Loucy (cell line): ENCODE measurements around the gene ALKAL2.

ENCODE experiments used
- H2AFZ ChIP-seq: fragments of 200-600 bp; sonication (generic); 2 replicates; pipeline ENCODE4 v1.6.0; 2016; ENCODE audit warnings: antibody characterized with exemption, mild to moderate bottlenecking, low read length, moderate library complexity
- H3F3A ChIP-seq: fragments of 200-600 bp; 2 replicates; pipeline ENCODE4 v1.6.0; 2016; ENCODE audit warnings: antibody characterized with exemption, low read depth, mild to moderate bottlenecking
- H3K27me3 ChIP-seq: fragments of 200-600 bp; sonication (generic); 2 replicates; pipeline ENCODE4 v1.6.1; 2014; ENCODE audit warnings: low read length, mild to moderate bottlenecking; ENCODE audit not compliant: insufficient read depth, poor library complexity, severe bottlenecking
- H3K36me3 ChIP-seq: fragments of 200-600 bp; sonication (generic); 2 replicates; pipeline ENCODE4 v1.6.1; 2016; ENCODE audit warnings: low read length; ENCODE audit not compliant: insufficient read depth
- H3K4me1 ChIP-seq: fragments of 200-600 bp; sonication (generic); 2 replicates; pipeline ENCODE4 v1.5.1; 2014; ENCODE audit warnings: low read length, mild to moderate bottlenecking; ENCODE audit not compliant: insufficient read depth, poor library complexity, severe bottlenecking
- H3K4me2 ChIP-seq: fragments of 200-600 bp; sonication (generic); 2 replicates; pipeline ENCODE4 v1.6.0; 2014; ENCODE audit warnings: antibody characterized with exemption, low read length, low read depth, mild to moderate bottlenecking; ENCODE audit not compliant: poor library complexity, severe bottlenecking
- H3K4me3 ChIP-seq: fragments of 200-600 bp; sonication (generic); 2 replicates; pipeline ENCODE4 v1.5.1; 2014; ENCODE audit warnings: low read length, mild to moderate bottlenecking, mixed read lengths; ENCODE audit not compliant: poor library complexity, severe bottlenecking
- H3K79me2 ChIP-seq: fragments of 200-600 bp; sonication (generic); 2 replicates; pipeline ENCODE4 v1.6.1; 2014; ENCODE audit warnings: low read length; ENCODE audit not compliant: insufficient read depth
- H3K9ac ChIP-seq: fragments of 200-600 bp; sonication (generic); 2 replicates; pipeline ENCODE4 v1.6.0; 2014; ENCODE audit warnings: mild to moderate bottlenecking, low read depth, low read length, moderate library complexity; ENCODE audit not compliant: poor library complexity, severe bottlenecking
- H3K9me2 ChIP-seq: fragments of 200-600 bp; sonication (generic); replicated peaks from 2 replicates; pipeline ENCODE4 v1.6.1; 2016; ENCODE audit warnings: low read depth, low read length, mixed read lengths
- H3K9me3 ChIP-seq: fragments of 200-600 bp; sonication (generic); 2 replicates; pipeline ENCODE4 v1.6.1; 2014; ENCODE audit warnings: mild to moderate bottlenecking, antibody characterized with exemption, low read length, low read depth; ENCODE audit not compliant: insufficient read depth
- H4K20me1 ChIP-seq: fragments of 200-600 bp; sonication (generic); 2 replicates; pipeline ENCODE4 v1.6.0; 2014; ENCODE audit warnings: antibody characterized with exemption, low read length, mild to moderate bottlenecking; ENCODE audit not compliant: insufficient read depth, poor library complexity, severe bottlenecking
- CTCF ChIP-seq: fragments of 200-600 bp; sonication (generic); conservative IDR thresholded peaks from 2 replicates; pipeline ENCODE4 v1.5.1; 2014; ENCODE audit warnings: mild to moderate bottlenecking, antibody characterized with exemption, low read length
- EZH2phosphoT487 ChIP-seq: fragments of 200-600 bp; IDR thresholded peaks from 2 replicates; pipeline ENCODE4 v1.6.1; 2018; ENCODE audit warnings: antibody characterized with exemption, mild to moderate bottlenecking, moderate library complexity, borderline replicate concordance

Gene ALKAL2

GRCh38 chr2:309954-310510, 22.1 kb upstream of the ALKAL2 start:
- Histone ChIP-seq H2AFZ (no peak overlapping the region), H3K36me3 (no peaks in the 10 kb centered on the region), H3K4me1 (no peaks in the 10 kb centered on the region), H3K9me3 (no peaks in the 10 kb centered on the region), H3K4me3 (no peak overlapping the region), H3K9ac (no peak overlapping the region), H3K27me3 (no peaks in the 10 kb centered on the region), H3K9me2 (no peaks in the 10 kb centered on the region), H4K20me1 (no peaks in the 10 kb centered on the region), H3K79me2 (no peaks in the 10 kb centered on the region), H3K4me2 (no peak overlapping the region), H3F3A (no peaks in the 10 kb centered on the region)
- TF ChIP-seq CTCF (no peak), EZH2phosphoT487 (no peak)

- no peaks in the 10 kb centered on the region for H3F3A ChIP-seq
- H3K9me3 ChIP-seq, result no peaks in the 10 kb centered on the region
- H2AFZ ChIP-seq, result no peak overlapping the region
- H3K4me2 ChIP-seq, result no peak overlapping the region
- H3K9ac ChIP-seq, result no peak overlapping the region
- no peaks in the 10 kb centered on the region for H3K36me3 ChIP-seq
- no peaks in the 10 kb centered on the region for H3K79me2 ChIP-seq
- no peaks in the 10 kb centered on the region for H3K4me1 ChIP-seq
- no peak overlapping the region for H3K4me3 ChIP-seq
- no peaks in the 10 kb centered on the region for H3K9me2 ChIP-seq
- no peaks in the 10 kb centered on the region for H3K27me3 ChIP-seq
- H4K20me1 ChIP-seq, result no peaks in the 10 kb centered on the region
- TF ChIP-seq CTCF, result no peak
- TF ChIP-seq EZH2phosphoT487, result no peak
Observed at GRCh38 chr2:309148-309953, 21.5 kb upstream of the ALKAL2 start.

DNA sequence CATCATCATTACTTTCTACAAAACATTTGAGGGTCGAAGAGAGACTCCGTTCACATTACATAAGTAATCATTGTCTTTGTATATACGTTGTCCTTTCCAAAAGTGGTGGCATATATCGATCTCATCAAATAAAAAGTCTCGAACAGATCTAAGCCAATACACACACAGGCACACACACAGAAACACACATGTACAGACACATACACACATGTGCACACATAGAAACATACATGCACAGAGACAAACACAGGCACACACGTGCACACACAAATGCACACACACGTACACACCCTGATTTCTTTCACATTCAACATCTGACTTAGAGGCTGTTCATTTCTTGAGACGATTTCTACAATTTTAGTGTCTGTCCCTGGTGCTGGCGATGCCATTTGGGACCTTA, 17.5 kb upstream of the ALKAL2 start:
- TF ChIP-seq CTCF (no peak), EZH2phosphoT487 (no peak)

More for the DNA sequence above, 17.5 kb upstream of the ALKAL2 start:
- Histone ChIP-seq H4K20me1 (no peaks in the 10 kb centered on the region), H3F3A (no peaks in the 10 kb centered on the region), H3K4me1 (no peaks in the 10 kb centered on the region), H3K79me2 (no peaks in the 10 kb centered on the region), H3K9me3 (no peaks in the 10 kb centered on the region), H3K36me3 (no peaks in the 10 kb centered on the region), H3K4me2 (no peak overlapping the region), H3K9me2 (no peaks in the 10 kb centered on the region), H3K27me3 (no peaks in the 10 kb centered on the region), H3K9ac (no peak overlapping the region), H3K4me3 (no peak overlapping the region), H2AFZ (no peak overlapping the region)
